H1 (cell line): ENCODE results near the gene MYCBPAP. TPM values are rescaled to one million over a fixed set of nuclear protein-coding genes. Genes with fewer than 3 reads are reported as not detected.

Experiments
- BCL11A ChIP-seq, 2 experiments: IDR thresholded peaks; one replicate each; pipeline ENCODE4 v1.6.1; 2011; ENCODE audit warnings: low read depth in 2 of 2, low read length in 2 of 2, mild to moderate bottlenecking in 2 of 2
- CHD1 ChIP-seq: IDR thresholded peaks from 2 replicates; pipeline ENCODE4 v1.6.1; 2012; ENCODE audit warnings: low read depth, low read length, improper control_type of control experiment
- CTCF ChIP-seq, 3 experiments: IDR thresholded peaks; 1 replicate in 2 of 3; 2 replicates in 1 of 3; pipeline versions ENCODE4 v1.5.1 to v1.6.1; 2011; ENCODE audit warnings: low read length in 3 of 3, mild to moderate bottlenecking in 3 of 3, inconsistent platforms in 2 of 3, low read depth in 1 of 3, moderate library complexity in 1 of 3; ENCODE audit not compliant: insufficient read depth in 1 of 3; ENCODE audit errors: control extremely low read depth in 1 of 3
- E2F6 ChIP-seq: IDR thresholded peaks from 2 replicates; pipeline ENCODE4 v1.6.1; 2012; ENCODE audit warnings: inconsistent platforms
- EZH2 ChIP-seq: fragments of 200-600 bp; sonication (generic); IDR thresholded peaks from 2 replicates; pipeline ENCODE4 v1.7.1; 2012; ENCODE audit warnings: low read depth, mild to moderate bottlenecking, moderate library complexity, low read length, inconsistent platforms; ENCODE audit not compliant: severe bottlenecking
- GABPA ChIP-seq: IDR thresholded peaks from 2 replicates; pipeline ENCODE4 v1.6.1; 2011; ENCODE audit warnings: mild to moderate bottlenecking, low read length, moderate library complexity, borderline replicate concordance; ENCODE audit not compliant: insufficient read depth
- KDM4A ChIP-seq: IDR thresholded peaks from one replicate; pipeline ENCODE4 v1.7.1; 2012; ENCODE audit warnings: low read depth, mild to moderate bottlenecking, moderate library complexity, low read length, inconsistent platforms; ENCODE audit not compliant: severe bottlenecking
- MAFK ChIP-seq: IDR thresholded peaks from 2 replicates; pipeline ENCODE4 v1.6.1; 2012; ENCODE audit warnings: low read depth, mild to moderate bottlenecking, improper control_type of control experiment, low read length
- SIN3A ChIP-seq, 2 experiments: IDR thresholded peaks in 1 of 2; conservative IDR thresholded peaks in 1 of 2; 2 replicates each; pipeline ENCODE4 v1.6.1; 2011 to 2012; ENCODE audit warnings: low read length in 2 of 2, improper control_type of control experiment in 1 of 2, low read depth in 1 of 2, mild to moderate bottlenecking in 1 of 2
- SUZ12 ChIP-seq: fragments of 200-600 bp; sonication (generic); IDR thresholded peaks from 2 replicates; pipeline ENCODE4 v1.6.1; 2012; ENCODE audit warnings: mild to moderate bottlenecking, inconsistent platforms, low read length, moderate library complexity, mixed read lengths
- polyA plus RNA-seq, 7 experiments: library from polyadenylated mRNA; depleted of rRNA in 3 of 7; stranded (reverse) in 5 of 7; unstranded in 2 of 7; fragments of >200 nt in 5 of 7; fragments of 200-250 nt in 2 of 7; gene quantifications; 1 replicate in 5 of 7; 2 replicates in 1 of 7; 4 replicates in 1 of 7; pipeline versions ENCODE4 v1.2.1 to v1.2.3, GENCODE V29; 2011 to 2013; ENCODE audit warnings: missing spikeins in 2 of 7, mixed read lengths in 2 of 7
- total RNA-seq: library from RNA; stranded (reverse); fragmentation: NEBNext Ultra II Directional; extraction: Animal tissue kit (Norgen Biotek cat#: 25700); gene quantifications from 2 replicates; pipeline ENCODE4 v1.2.1, GENCODE V29; 2021

The MYCBPAP gene
- total and polyA plus RNA-seq, 2 of the 8 experiments (the other 6 are each of a cell fraction or from before 2014, with no cell fraction given) = 0.89 to 3.3 TPM

DNA sequence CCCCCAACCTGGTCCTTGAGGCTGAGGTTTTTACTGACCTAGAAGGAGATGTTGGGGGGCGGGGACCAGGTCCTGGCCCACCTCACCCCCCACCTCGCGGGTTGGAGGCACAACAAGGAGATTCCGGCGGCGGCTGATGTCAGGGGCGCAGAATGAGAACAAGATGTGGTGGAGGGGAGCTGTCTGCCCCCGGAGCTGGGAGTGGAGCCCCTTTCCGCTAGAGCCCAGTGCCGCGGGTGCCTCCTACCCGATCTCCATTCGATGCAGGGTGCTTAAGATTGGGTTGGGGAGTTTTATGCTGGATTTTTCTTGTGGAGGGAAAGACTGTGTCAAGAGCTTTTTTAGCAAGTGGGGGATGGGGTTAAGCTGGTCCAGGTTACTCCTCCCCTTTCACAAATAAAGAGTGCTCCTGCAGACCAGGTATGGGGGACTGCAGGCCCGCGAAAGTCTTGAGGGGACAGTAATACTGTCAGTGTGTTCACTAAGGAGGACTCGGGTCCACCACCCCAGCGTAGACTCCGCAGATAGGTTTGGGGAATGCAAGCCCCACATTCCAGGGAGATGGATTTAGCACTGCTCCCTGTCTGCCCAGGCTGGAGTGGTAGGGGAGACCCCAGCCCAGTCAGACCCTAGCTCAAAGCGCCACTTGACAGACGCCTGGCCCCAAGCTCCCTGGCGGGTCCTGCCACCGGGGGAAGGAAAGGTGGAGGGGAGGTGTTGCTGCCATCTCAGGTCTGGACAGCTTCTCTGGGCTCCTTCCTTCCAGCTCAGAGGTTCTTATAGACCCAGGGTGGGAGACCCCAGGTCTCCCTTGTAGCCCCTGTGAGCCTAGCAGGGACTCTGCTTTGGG, 54.2 kb downstream of the MYCBPAP start (continued):
- TF ChIP-seq MAFK (no peak), KDM4A (peak; percentile 4), CTCF (IDR thresholded peaks at IDR 0.05; ENCODE audit: control extremely low read depth in 1 of 3, insufficient read depth in 1 of 3, low read depth in 1 of 3, low read length in 3 of 3) (no peak), SUZ12 (peak; percentile 79; the same call in 1 of the 2 replicates), CHD1 (no peak), BCL11A (IDR thresholded peaks at IDR 0.05; ENCODE audit: low read depth in 2 of 2, low read length in 2 of 2) (no peak), SIN3A (conservative IDR thresholded peaks at IDR 0.05 in 1 of 2, IDR thresholded peaks at IDR 0.05 in 1 of 2; ENCODE audit: low read depth in 1 of 2, low read length in 2 of 2) (no peak), E2F6 (no peak), GABPA (no peak), EZH2 (peak; percentile 73)
